Gastroesophageal sphincter (tissue), 4 donors: ENCODE data around the gene NPHP3. TPM values are rescaled to one million over a fixed set of nuclear protein-coding genes. Genes with fewer than 3 reads are reported as not detected.

Experiments used
- ATAC-seq: fragments of 150-250 bp; one replicate; pipeline ENCODE4 v1.9.1; 2016; ENCODE audit warnings: mild to moderate bottlenecking, moderate library complexity
- H3K27ac ChIP-seq, 4 donors: fragments of 200-600 bp; sonication (generic) in 3 of 4; 1 replicate in 3 of 4; 2 replicates in 1 of 4; pipeline ENCODE4 v1.5.1; 2016 to 2019
- H3K27me3 ChIP-seq: fragments of 200-600 bp; sonication (generic); one replicate; pipeline ENCODE4 v1.5.1; 2019
- H3K36me3 ChIP-seq, 2 donors: fragments of 200-600 bp; sonication (generic); one replicate each; pipeline ENCODE4 v1.5.1; 2019; ENCODE audit warnings: control low read depth in 1 of 2
- H3K4me1 ChIP-seq, 3 donors: fragments of 200-600 bp; sonication (generic); 1 replicate in 2 of 3; 2 replicates in 1 of 3; pipeline ENCODE4 v1.5.1; 2016 to 2019; ENCODE audit warnings: control low read depth in 2 of 3
- H3K4me3 ChIP-seq, 2 donors: fragments of 200-600 bp; sonication (generic); one replicate each; pipeline ENCODE4 v1.5.1; 2019; ENCODE audit warnings: mild to moderate bottlenecking in 1 of 2, moderate library complexity in 1 of 2
- H3K9me3 ChIP-seq, 3 donors: fragments of 200-600 bp; sonication (generic); one replicate each; pipeline ENCODE4 v1.5.1; 2017 to 2019; ENCODE audit warnings: control low read depth in 2 of 3
- CTCF ChIP-seq, 4 experiments: fragments of 200-600 bp in 2 of 4; fragments of 450-650 bp in 2 of 4; sonication (generic) in 1 of 4; IDR thresholded peaks; one replicate each; pipeline ENCODE4 v1.5.1; 2017 to 2019; ENCODE audit warnings: antibody characterized with exemption in 4 of 4, mild to moderate bottlenecking in 2 of 4, moderate library complexity in 2 of 4
- EP300 ChIP-seq: sonication (generic); formaldehyde crosslinking; IDR thresholded peaks from one replicate; pipeline ENCODE4 v1.6.1; 2017; ENCODE audit warnings: antibody characterized with exemption, mild to moderate bottlenecking
- POLR2A ChIP-seq, 2 donors: fragments of 450-650 bp; IDR thresholded peaks; one replicate each; pipeline ENCODE4 v1.6.1; 2017; ENCODE audit warnings: antibody characterized with exemption in 2 of 2, mild to moderate bottlenecking in 2 of 2, moderate library complexity in 1 of 2
- POLR2AphosphoS5 ChIP-seq: sonication (generic); formaldehyde crosslinking; IDR thresholded peaks from one replicate; pipeline ENCODE4 v1.6.1; 2017; ENCODE audit warnings: antibody characterized with exemption
- WGBS, 2 donors: methylation state at CpG; one replicate each; pipeline ENCODE4 v1.1.5; 2018; ENCODE audit warnings: low coverage in 1 of 2; 5-methylcytosine and 5-hydroxymethylcytosine counted together
- total RNA-seq, 4 donors: library from RNA; depleted of rRNA; stranded (reverse); fragments of >200 nt; gene quantifications; one replicate each; pipeline ENCODE4 v1.1.0, GENCODE V29; 2016

The NPHP3 gene
- total RNA-seq, 4 donors from 2014 or later = 20.5 to 49.8 (median 37.6) TPM

DNA sequence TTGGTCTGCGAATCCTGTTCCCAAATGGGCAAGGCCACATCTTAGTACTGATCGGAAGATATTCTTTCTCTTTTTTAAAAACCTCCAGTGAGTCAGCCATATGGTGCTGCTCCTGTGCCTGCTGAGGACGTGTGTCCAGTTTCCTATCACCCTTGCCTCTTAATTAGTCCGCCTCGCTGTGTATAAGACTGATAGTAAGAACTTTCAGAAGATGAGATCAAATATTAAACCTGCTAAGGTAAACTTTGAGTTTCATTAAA, 61.5 kb downstream of the NPHP3 start:
- H3K27ac ChIP-seq = peak overlapping the region; percentile 73 to 96 (median 96)
- peaks cover 4 to 47% (median 15%) of the 10 kb centered on the region in 3 donors for H3K4me1 ChIP-seq
- peak overlapping the region; percentile 78 to 92 for H3K4me3 ChIP-seq
- H3K9me3 ChIP-seq = no peaks in the 10 kb centered on the region
- 0% methylated on average over 5 of the region's 5 CpGs; no CpG with 5 or more reads in 1 of the 2 donors for WGBS, 2 donors
- peak; percentile 4 for ATAC-seq
- TF ChIP-seq CTCF (IDR thresholded peaks at IDR 0.05) (no peak), EP300 (no peak), POLR2AphosphoS5 (no peak), POLR2A (IDR thresholded peaks at IDR 0.05) (no peak)
- H3K27me3 ChIP-seq = no peaks in the 10 kb centered on the region
- H3K36me3 ChIP-seq = no peaks in the 10 kb centered on the region

- peak within 1 kb of the TSS; percentile 78 to 92 for H3K4me3 ChIP-seq
- H3K27ac ChIP-seq = peak within 1 kb of the TSS; percentile 73 to 96 (median 96)
- TF ChIP-seq POLR2AphosphoS5 = no peak
- TF ChIP-seq CTCF (IDR thresholded peaks at IDR 0.05) = no peak
- no peak for TF ChIP-seq EP300
- peak in 1 of 2 donors; percentile 3 for TF ChIP-seq POLR2A (IDR thresholded peaks at IDR 0.05)
- H3K4me1 ChIP-seq = peaks cover 4 to 42% (median 15%) of the 10 kb centered on the region in 3 donors
- WGBS, 2 donors = 0% methylated on average over 16 of the region's 64 CpGs; no CpG with 5 or more reads in 1 of the 2 donors
- H3K36me3 ChIP-seq = no peaks in the 10 kb centered on the region
- peak; percentile 80 for ATAC-seq
- H3K27me3 ChIP-seq = no peaks in the 10 kb centered on the region
- H3K9me3 ChIP-seq = no peaks in the 10 kb centered on the region
Measured at GRCh38 chr3:132660052-132660810, 62.0 kb downstream of the NPHP3 start, which contains the start of gene UBA5. TSS of gene UBA5 (plus strand) at chr3:132660329. CDS start at chr3:132660538, 209 bp downstream.

DNA sequence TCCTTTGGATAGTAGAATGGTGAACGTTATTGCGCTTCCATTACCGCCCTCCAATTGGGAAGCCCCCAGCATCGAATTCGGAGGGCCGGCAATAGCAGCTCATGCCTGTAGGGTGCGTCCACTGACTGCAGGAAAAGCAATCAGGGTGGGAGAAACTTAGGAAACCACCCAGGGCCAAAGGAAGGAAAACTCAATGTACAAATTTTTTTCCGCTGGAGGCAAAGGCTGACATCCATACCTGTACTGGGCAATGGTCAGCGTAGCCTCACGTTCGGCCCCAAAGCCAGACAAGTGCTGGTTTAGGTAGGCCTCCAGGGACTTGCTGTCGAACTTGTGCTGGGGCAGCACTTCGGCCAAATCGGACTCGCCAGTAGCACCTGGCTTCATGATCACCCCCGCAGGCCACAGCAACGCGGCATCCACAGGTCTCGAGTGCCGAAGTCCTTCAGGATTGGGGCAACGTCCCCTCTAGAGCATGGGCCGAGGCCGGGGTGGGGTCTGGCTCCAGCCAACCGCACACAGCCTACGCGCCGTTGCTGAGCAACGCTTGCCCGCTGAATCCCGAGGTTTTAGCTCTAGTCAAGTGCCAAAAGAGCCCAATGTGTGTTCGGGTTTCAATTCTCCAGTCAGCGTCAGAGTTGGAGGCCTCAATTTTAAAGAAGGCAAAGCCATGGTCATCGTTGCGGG, 62.7 kb downstream of the NPHP3 start, which contains the start of gene ACAD11:
ACAD11 (minus strand) TSS at position 445 of the 687 bp plus-strand sequence; CDS start at position 387, 58 bp downstream.
- WGBS, 2 donors = 0% methylated on average over 8 to 10 of the region's 34 CpGs

GRCh38 chr3:132659000-132659364, 63.2 kb downstream of the NPHP3 start:
- peaks cover 4 to 40% (median 15%) of the 10 kb centered on the region in 3 donors for H3K4me1 ChIP-seq
- peak; percentile 15 for ATAC-seq
- H3K27ac ChIP-seq = peak overlapping the region; percentile 73 to 96 (median 96)
- no peaks in the 10 kb centered on the region for H3K9me3 ChIP-seq
- WGBS, 2 donors = 1 to 6% methylated on average over 7 of the region's 7 CpGs
- H3K36me3 ChIP-seq = no peaks in the 10 kb centered on the region
- TF ChIP-seq POLR2A (IDR thresholded peaks at IDR 0.05) = no peak
- no peak for TF ChIP-seq EP300
- peak overlapping the region; percentile 78 to 92 for H3K4me3 ChIP-seq
- H3K27me3 ChIP-seq = no peaks in the 10 kb centered on the region

More for the DNA sequence above, 62.7 kb downstream of the NPHP3 start, which contains the start of gene ACAD11:
- no peaks in the 10 kb centered on the region for H3K9me3 ChIP-seq
- H3K36me3 ChIP-seq = no peaks in the 10 kb centered on the region
- H3K4me1 ChIP-seq = peaks cover 4 to 40% (median 15%) of the 10 kb centered on the region in 3 donors
- peak within 1 kb of the TSS; percentile 78 to 92 for H3K4me3 ChIP-seq
- TF ChIP-seq EP300 (no peak), POLR2AphosphoS5 (peak; percentile 59), POLR2A (IDR thresholded peaks at IDR 0.05) (peak; percentile 32), CTCF (IDR thresholded peaks at IDR 0.05) (peak; percentile 67 to 75 (median 69))
- peak within 1 kb of the TSS; percentile 73 to 96 (median 96) for H3K27ac ChIP-seq
- H3K27me3 ChIP-seq = no peaks in the 10 kb centered on the region
- peak; percentile 88 for ATAC-seq

- Histone ChIP-seq H3K4me3 (peak overlapping the region in 1 of 2 donors; percentile 78), H3K27me3 (no peaks in the 10 kb centered on the region), H3K9me3 (no peaks in the 10 kb centered on the region), H3K4me1 (peaks cover 4 to 42% (median 13%) of the 10 kb centered on the region in 3 donors), H3K27ac (no peak overlapping the region), H3K36me3 (no peaks in the 10 kb centered on the region)
- ATAC-seq = no peak
- WGBS, 2 donors = 86 to 95% methylated on average over 7 to 8 of the region's 8 CpGs
- TF ChIP-seq EP300 (no peak), POLR2AphosphoS5 (no peak), CTCF (IDR thresholded peaks at IDR 0.05) (no peak), POLR2A (IDR thresholded peaks at IDR 0.05) (no peak)
Measured at GRCh38 chr3:132657869-132658747, 64.1 kb downstream of the NPHP3 start.
